Fibroblast of lung (primary cell): ENCODE results near the gene CLEC16A. TPM values are rescaled to one million over a fixed set of nuclear protein-coding genes. Genes with fewer than 3 reads are reported as not detected.

ENCODE experiments used
- DNase-seq, 2 donors: peaks; one replicate each; pipeline versions ENCODE4 v3.0.0 to v3.0.0-alpha.2; 2010; ENCODE audit warnings: low read depth in 2 of 2
- H2AFZ ChIP-seq: 2 replicates; pipeline ENCODE4 v1.5.1; 2012; ENCODE audit warnings: low read length, control low read depth, inconsistent platforms
- H3K27ac ChIP-seq: 2 replicates; pipeline ENCODE4 v1.5.1; 2011; ENCODE audit warnings: low read length, control low read depth; ENCODE audit not compliant: insufficient read depth
- H3K27me3 ChIP-seq: 2 replicates; pipeline ENCODE4 v1.5.1; 2011; ENCODE audit warnings: mild to moderate bottlenecking, low read length; ENCODE audit not compliant: control insufficient read depth, insufficient read depth
- H3K36me3 ChIP-seq: 2 replicates; pipeline ENCODE4 v1.5.1; 2011; ENCODE audit warnings: low read length; ENCODE audit not compliant: control insufficient read depth, insufficient read depth
- H3K4me1 ChIP-seq: 2 replicates; pipeline ENCODE4 v1.5.1; 2011; ENCODE audit warnings: low read length; ENCODE audit not compliant: control insufficient read depth, insufficient read depth; ENCODE audit errors: extremely low read depth
- H3K4me2 ChIP-seq: 2 replicates; pipeline ENCODE4 v1.5.1; 2011; ENCODE audit warnings: low read length, control low read depth; ENCODE audit not compliant: insufficient read depth; ENCODE audit errors: extremely low read depth
- H3K4me3 ChIP-seq, 4 experiments: fragments of 200-600 bp in 1 of 4; sonication (generic) in 1 of 4; replicated peaks in 1 of 4; 2 replicates each; pipeline ENCODE4 v1.5.1; 2011 to 2016; ENCODE audit warnings: low read length in 4 of 4, low read depth in 3 of 4, mild to moderate bottlenecking in 3 of 4, control low read depth in 2 of 4, inconsistent platforms in 1 of 4, mixed read lengths in 1 of 4; ENCODE audit not compliant: insufficient read depth in 1 of 4; ENCODE audit errors: control extremely low read depth in 1 of 4
- H3K79me2 ChIP-seq: 2 replicates; pipeline ENCODE4 v1.5.1; 2012; ENCODE audit warnings: mild to moderate bottlenecking, low read length, inconsistent platforms; ENCODE audit not compliant: control insufficient read depth, insufficient read depth
- H3K9ac ChIP-seq: 2 replicates; pipeline ENCODE4 v1.5.1; 2011; ENCODE audit warnings: mild to moderate bottlenecking, low read length, control low read depth; ENCODE audit not compliant: insufficient read depth
- H3K9me3 ChIP-seq: 2 replicates; pipeline ENCODE4 v1.5.1; 2012; ENCODE audit warnings: low read depth, low read length; ENCODE audit not compliant: control insufficient read depth, insufficient read depth
- H4K20me1 ChIP-seq: 2 replicates; pipeline ENCODE4 v1.5.1; 2011; ENCODE audit warnings: low read length; ENCODE audit not compliant: control insufficient read depth, insufficient read depth; ENCODE audit errors: extremely low read depth
- EZH2 ChIP-seq: IDR thresholded peaks from 2 replicates; pipeline ENCODE4 v1.5.1; 2012; ENCODE audit warnings: low read length, control low read depth, mild to moderate bottlenecking; ENCODE audit errors: missing control alignments
- polyA plus RNA-seq, 2 donors: library from polyadenylated mRNA; depleted of rRNA in 1 of 2; stranded (reverse) in 1 of 2; unstranded in 1 of 2; fragments of >200 nt; gene quantifications; 2 replicates each; pipeline ENCODE4 v1.2.1, GENCODE V29; 2011 to 2012; ENCODE audit warnings: missing spikeins in 1 of 2
- total RNA-seq: library from RNA; depleted of rRNA; stranded (reverse); fragments of >200 nt; gene quantifications from 2 replicates; pipeline ENCODE4 v1.2.1, GENCODE V29; 2014
- TF ChIP-seq, protein P1 (sequence below), 2 donors: IDR thresholded peaks in 1 of 2; conservative IDR thresholded peaks in 1 of 2; 1 replicate in 1 of 2; 2 replicates in 1 of 2; pipeline ENCODE4 v1.5.1; 2011 to 2012; ENCODE audit warnings: low read length in 2 of 2, control low read depth in 1 of 2, inconsistent platforms in 1 of 2, low read depth in 1 of 2, mild to moderate bottlenecking in 1 of 2

The CLEC16A gene
- total and polyA plus RNA-seq, 2 donors (not counting 1 experiment from before 2014, with no cell fraction given): 9.1 to 22.0 TPM

DNA sequence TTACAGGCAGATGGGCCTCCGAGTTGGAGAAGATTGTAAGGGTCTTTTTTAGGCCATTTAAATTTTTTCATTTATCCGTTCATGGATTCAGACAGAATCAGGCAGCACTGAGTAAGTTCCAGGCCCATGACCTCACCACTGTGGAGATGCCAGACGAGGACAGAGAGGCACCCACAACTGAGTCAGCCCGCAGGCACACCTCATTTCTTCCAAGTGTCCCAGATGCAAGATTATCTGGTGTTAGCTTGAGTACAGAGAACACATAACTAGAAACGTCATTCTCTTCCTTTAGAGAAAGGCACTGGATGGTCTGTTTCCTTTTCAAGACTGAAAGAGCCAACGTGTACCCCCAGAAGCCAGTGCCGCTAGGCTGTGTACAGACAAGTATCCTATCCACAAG lies 16.9 kb downstream of the CLEC16A start:
- H3K4me1 ChIP-seq: peaks cover 22% of the 10 kb centered on the region
- TF ChIP-seq EZH2: no peak
- TF ChIP-seq, protein P1, sequence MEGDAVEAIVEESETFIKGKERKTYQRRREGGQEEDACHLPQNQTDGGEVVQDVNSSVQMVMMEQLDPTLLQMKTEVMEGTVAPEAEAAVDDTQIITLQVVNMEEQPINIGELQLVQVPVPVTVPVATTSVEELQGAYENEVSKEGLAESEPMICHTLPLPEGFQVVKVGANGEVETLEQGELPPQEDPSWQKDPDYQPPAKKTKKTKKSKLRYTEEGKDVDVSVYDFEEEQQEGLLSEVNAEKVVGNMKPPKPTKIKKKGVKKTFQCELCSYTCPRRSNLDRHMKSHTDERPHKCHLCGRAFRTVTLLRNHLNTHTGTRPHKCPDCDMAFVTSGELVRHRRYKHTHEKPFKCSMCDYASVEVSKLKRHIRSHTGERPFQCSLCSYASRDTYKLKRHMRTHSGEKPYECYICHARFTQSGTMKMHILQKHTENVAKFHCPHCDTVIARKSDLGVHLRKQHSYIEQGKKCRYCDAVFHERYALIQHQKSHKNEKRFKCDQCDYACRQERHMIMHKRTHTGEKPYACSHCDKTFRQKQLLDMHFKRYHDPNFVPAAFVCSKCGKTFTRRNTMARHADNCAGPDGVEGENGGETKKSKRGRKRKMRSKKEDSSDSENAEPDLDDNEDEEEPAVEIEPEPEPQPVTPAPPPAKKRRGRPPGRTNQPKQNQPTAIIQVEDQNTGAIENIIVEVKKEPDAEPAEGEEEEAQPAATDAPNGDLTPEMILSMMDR (conservative IDR thresholded peaks at IDR 0.05 in 1 of 2, IDR thresholded peaks at IDR 0.05 in 1 of 2; ENCODE audit: low read depth in 1 of 2, low read length in 2 of 2): no peak
- H3K9me3 ChIP-seq: no peaks in the 10 kb centered on the region
- no peak overlapping the region for H3K9ac ChIP-seq
- H3K79me2 ChIP-seq: no peaks in the 10 kb centered on the region
- H3K27ac ChIP-seq: peak overlapping the region; percentile 51
- peak overlapping the region; percentile 55 for H3K4me2 ChIP-seq
- peaks cover 3% of the 10 kb centered on the region for H3K36me3 ChIP-seq
- H2AFZ ChIP-seq: no peak overlapping the region
- H3K4me3 ChIP-seq: no peak overlapping the region
- peak; percentile 86 to 96 for DNase-seq
- no peaks in the 10 kb centered on the region for H4K20me1 ChIP-seq
- no peaks in the 10 kb centered on the region for H3K27me3 ChIP-seq

GRCh38 chr16:10964039-10964890 lies 19.9 kb downstream of the CLEC16A start:
- peak overlapping the region; percentile 18 for H3K27ac ChIP-seq
- no peak overlapping the region for H3K4me3 ChIP-seq
- H3K9ac ChIP-seq: no peak overlapping the region
- H3K79me2 ChIP-seq: no peaks in the 10 kb centered on the region
- no peaks in the 10 kb centered on the region for H3K27me3 ChIP-seq
- peaks cover 3% of the 10 kb centered on the region for H3K36me3 ChIP-seq
- peak overlapping the region; percentile 33 for H3K4me2 ChIP-seq
- peak; percentile 84 to 91 for DNase-seq
- H3K4me1 ChIP-seq: peaks cover 10% of the 10 kb centered on the region
- no peak overlapping the region for H2AFZ ChIP-seq
- H4K20me1 ChIP-seq: no peaks in the 10 kb centered on the region
- no peaks in the 10 kb centered on the region for H3K9me3 ChIP-seq
- TF ChIP-seq, protein P1 (conservative IDR thresholded peaks at IDR 0.05 in 1 of 2, IDR thresholded peaks at IDR 0.05 in 1 of 2; ENCODE audit: low read depth in 1 of 2, low read length in 2 of 2): peak; percentile 92 to 95
- TF ChIP-seq EZH2: no peak

DNA sequence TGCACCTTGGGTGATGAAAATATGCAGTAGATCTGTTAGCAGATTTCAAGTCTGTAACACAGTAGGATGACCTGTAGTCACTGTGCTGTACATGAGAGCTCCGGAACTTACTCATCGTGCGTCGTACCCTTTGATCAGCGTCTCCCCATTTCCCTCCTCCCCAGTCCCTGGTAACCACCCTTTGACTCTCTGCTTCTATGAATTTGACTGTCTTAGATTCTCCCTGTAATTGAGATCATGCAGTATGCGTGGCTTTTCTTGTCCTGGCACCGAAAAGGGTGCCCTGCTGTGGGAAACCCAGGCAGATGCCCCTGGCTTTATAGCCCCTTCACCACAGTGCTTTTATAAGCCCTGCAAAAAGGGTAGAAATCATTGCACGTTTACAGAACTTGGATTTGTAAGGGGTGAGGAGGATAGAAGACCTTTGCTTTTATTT lies 20.5 kb downstream of the CLEC16A start:
- DNase-seq: peak in 1 of 2 donors; percentile 40
- no peak overlapping the region for H3K4me3 ChIP-seq
- H4K20me1 ChIP-seq: no peaks in the 10 kb centered on the region
- no peak overlapping the region for H3K9ac ChIP-seq
- no peak for TF ChIP-seq EZH2
- TF ChIP-seq, protein P1 (conservative IDR thresholded peaks at IDR 0.05 in 1 of 2, IDR thresholded peaks at IDR 0.05 in 1 of 2; ENCODE audit: low read depth in 1 of 2, low read length in 2 of 2): no peak
- no peaks in the 10 kb centered on the region for H3K9me3 ChIP-seq
- no peak overlapping the region for H3K4me2 ChIP-seq
- H3K27ac ChIP-seq: no peak overlapping the region
- H3K36me3 ChIP-seq: peaks cover 3% of the 10 kb centered on the region
- H3K4me1 ChIP-seq: peaks cover 10% of the 10 kb centered on the region
- no peaks in the 10 kb centered on the region for H3K27me3 ChIP-seq
- H3K79me2 ChIP-seq: no peaks in the 10 kb centered on the region
- H2AFZ ChIP-seq: no peak overlapping the region
